GM19193 (cell line): ENCODE measurements around the gene PDIA5.

Source experiments
- POLR2A ChIP-seq: IDR thresholded peaks from 4 replicates; pipeline ENCODE4 v1.6.1; 2011; ENCODE audit not compliant: insufficient read depth, insufficient read length; ENCODE audit errors: extremely low read depth

Gene PDIA5

GRCh38 chr3:123167686-123168085 is 100.9 kb downstream of the PDIA5 start:
- no peak for TF ChIP-seq POLR2A

GRCh38 chr3:123168122-123168521 is 101.3 kb downstream of the PDIA5 start:
- no peak for TF ChIP-seq POLR2A

- no peak for TF ChIP-seq POLR2A
Observed at GRCh38 chr3:123168605-123169004, 101.8 kb downstream of the PDIA5 start.

GRCh38 chr3:123169492-123169929 is 102.7 kb downstream of the PDIA5 start:
- no peak for TF ChIP-seq POLR2A

- no peak for TF ChIP-seq POLR2A
Observed at GRCh38 chr3:123169930-123170329, 103.1 kb downstream of the PDIA5 start.

- no peak for TF ChIP-seq POLR2A
Observed at GRCh38 chr3:123180791-123181190, 114.0 kb downstream of the PDIA5 start.

- TF ChIP-seq POLR2A = no peak
Observed at GRCh38 chr3:123186695-123187094, 119.9 kb downstream of the PDIA5 start.

GRCh38 chr3:123188058-123188457 is 121.2 kb downstream of the PDIA5 start:
- no peak for TF ChIP-seq POLR2A

GRCh38 chr3:123193448-123194101 is 126.8 kb downstream of the PDIA5 start:
- no peak for TF ChIP-seq POLR2A

- TF ChIP-seq POLR2A = no peak
Observed at GRCh38 chr3:123194552-123194951, 127.7 kb downstream of the PDIA5 start.

GRCh38 chr3:123198372-123198771 is 131.5 kb downstream of the PDIA5 start:
- TF ChIP-seq POLR2A = no peak

GRCh38 chr3:123201223-123201556 is 134.4 kb downstream of the PDIA5 start:
- no peak for TF ChIP-seq POLR2A

- TF ChIP-seq POLR2A = peak; percentile 76
Observed at GRCh38 chr3:123201557-123202427, 135.0 kb downstream of the PDIA5 start, which contains the start of gene SEC22A. TSS of gene SEC22A (plus strand) at chr3:123201943. CDS start at chr3:123209218, 7,275 bp downstream.

- TF ChIP-seq POLR2A = no peak
Observed at GRCh38 chr3:123202451-123202850, 135.6 kb downstream of the PDIA5 start.
